NOMO-1 (cell line): ENCODE data around the gene VPS11.

Experiments used
- DNase-seq, 2 experiments: peaks; one replicate each; lab custom pipeline; 2025; ENCODE audit not compliant: unreplicated experiment in 2 of 2; lab: John Stamatoyannopoulos, UW

Gene VPS11

DNA sequence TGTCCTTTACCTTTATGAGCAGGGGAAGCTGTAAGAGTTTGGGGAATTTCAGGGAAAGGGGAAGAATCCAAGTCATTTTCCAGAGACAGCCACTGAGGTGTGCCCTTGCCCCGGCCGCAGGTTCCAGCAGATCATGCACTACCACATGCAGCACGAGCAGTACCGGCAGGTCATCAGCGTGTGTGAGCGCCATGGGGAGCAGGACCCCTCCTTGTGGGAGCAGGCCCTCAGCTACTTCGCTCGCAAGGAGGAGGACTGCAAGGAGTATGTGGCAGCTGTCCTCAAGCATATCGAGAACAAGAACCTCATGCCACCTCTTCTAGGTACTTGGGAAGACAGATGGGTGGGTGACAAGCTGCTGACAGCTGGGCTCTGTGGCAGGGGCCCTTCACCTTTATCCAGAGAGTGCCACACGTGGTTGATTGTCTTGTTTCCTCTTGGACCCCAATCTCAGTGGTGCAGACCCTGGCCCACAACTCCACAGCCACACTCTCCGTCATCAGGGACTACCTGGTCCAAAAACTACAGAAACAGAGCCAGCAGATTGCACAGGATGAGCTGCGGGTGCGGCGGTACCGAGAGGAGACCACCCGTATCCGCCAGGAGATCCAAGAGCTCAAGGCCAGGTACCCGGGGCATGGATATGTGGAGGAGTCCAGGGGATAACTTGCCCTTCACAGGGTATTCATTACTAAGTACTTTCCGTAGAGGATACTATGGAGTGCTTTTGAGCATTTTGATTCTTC is 11.2 kb downstream of the VPS11 start:
- DNase-seq, result no peak

GRCh38 chr11:119081682-119082260 is 14.2 kb downstream of the VPS11 start:
- DNase-seq, result no peak

GRCh38 chr11:119084663-119085436 is 17.2 kb downstream of the VPS11 start, which contains the start of gene HMBS:
TSS of gene HMBS (plus strand) at chr11:119084881. CDS start at chr11:119085034, 153 bp downstream.
- peak; percentile 94 to 95 for DNase-seq

GRCh38 chr11:119085437-119085847 is 17.8 kb downstream of the VPS11 start:
- DNase-seq, result no peak

DNA sequence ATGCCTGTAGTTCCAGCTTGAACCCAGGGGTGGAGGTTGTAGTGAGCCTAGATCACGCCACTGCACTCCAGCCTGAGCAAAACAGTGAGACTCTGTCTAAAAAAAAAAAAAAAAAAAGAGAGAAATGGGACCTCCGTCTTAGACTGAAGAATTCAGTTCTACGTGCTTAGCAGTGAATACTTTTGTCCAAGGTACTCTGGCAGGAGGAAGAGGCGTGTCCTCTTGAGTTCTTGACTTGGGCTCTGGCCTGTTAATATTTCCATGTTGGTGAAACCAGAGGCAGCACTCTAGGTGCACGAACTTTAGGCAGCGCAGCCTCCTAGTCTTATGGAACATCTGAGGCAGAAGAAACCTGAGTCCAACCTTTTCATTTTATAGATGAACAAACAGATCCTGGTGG is 19.5 kb downstream of the VPS11 start:
- no peak for DNase-seq

- no peak for DNase-seq
Observed at GRCh38 chr11:119087747-119088241, 20.2 kb downstream of the VPS11 start.

- no peak for DNase-seq
Observed at GRCh38 chr11:119088406-119088805, 20.8 kb downstream of the VPS11 start.

DNA sequence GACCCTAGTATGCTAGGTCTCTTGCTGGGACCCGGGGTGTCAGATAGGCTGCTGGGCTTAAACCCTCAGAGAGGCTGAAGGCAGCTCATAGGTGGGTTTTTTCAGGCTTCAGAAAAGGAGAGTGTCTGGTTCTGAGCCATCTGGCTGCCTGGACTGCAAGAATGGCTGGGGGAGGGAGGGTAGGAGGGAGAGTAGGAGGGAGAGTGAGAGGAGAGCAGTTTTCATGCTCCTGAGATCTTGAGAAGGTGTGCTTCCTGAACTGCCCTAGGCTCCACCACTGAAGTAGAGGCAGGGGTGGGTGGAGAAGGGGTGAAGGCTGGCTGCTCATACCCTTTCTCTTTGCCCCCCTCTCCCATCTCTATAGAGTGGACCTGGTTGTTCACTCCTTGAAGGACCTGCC is 21.7 kb downstream of the VPS11 start:
- no peak for DNase-seq

DNA sequence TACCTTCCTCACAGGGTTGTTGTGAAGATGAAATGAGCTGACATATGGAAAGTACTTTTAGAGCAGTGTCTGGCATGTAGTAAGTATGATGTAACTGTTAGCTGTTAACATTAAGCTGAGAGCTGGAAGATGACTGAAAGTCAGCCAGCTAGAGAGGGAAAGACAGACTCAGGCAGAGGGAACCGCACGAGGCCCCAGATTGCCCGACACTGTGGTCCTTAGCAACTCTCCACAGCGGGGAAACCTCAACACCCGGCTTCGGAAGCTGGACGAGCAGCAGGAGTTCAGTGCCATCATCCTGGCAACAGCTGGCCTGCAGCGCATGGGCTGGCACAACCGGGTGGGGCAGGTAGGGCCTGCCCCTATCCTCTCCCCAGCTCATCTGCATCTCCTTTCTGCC is 23.6 kb downstream of the VPS11 start:
- DNase-seq, result peak in 1 of 2 experiments; percentile 13

DNA sequence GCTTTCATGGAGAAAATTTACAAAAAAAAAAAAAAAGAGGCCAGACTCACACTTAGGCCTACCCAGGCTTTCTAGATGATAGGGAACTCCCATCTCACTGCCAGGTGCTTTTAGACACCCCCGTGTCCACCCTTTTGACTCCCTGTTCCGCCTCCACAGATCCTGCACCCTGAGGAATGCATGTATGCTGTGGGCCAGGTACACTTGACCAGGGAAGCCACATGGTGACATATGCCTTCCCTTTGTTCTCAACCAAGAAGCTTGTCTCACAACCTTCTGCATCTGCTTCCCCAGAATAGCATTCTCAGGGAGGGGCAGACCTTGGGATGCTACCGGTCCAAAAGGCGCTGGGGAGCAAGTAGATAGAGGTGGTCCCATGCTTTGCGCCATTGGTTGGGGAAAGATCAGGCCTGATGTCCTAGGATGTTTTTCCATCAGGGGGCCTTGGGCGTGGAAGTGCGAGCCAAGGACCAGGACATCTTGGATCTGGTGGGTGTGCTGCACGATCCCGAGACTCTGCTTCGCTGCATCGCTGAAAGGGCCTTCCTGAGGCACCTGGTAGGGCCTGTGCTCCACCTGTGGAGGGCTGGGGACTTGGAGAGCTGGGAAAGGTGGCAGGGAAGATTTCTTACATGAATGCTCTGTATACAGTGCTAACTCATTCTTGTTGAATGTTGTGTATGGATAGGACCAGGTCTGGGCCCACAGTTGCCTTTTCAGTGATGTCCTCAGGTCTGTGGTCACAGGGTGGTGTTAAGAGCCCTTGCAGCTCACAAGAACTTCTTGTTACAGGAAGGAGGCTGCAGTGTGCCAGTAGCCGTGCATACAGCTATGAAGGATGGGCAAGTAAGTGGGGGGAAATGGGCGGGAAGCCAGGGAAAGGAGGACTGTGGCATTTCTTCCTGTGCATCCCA is 24.6 kb downstream of the VPS11 start:
- DNase-seq, result no peak

- no peak for DNase-seq
Observed at GRCh38 chr11:119092880-119093842, 25.5 kb downstream of the VPS11 start.

DNA sequence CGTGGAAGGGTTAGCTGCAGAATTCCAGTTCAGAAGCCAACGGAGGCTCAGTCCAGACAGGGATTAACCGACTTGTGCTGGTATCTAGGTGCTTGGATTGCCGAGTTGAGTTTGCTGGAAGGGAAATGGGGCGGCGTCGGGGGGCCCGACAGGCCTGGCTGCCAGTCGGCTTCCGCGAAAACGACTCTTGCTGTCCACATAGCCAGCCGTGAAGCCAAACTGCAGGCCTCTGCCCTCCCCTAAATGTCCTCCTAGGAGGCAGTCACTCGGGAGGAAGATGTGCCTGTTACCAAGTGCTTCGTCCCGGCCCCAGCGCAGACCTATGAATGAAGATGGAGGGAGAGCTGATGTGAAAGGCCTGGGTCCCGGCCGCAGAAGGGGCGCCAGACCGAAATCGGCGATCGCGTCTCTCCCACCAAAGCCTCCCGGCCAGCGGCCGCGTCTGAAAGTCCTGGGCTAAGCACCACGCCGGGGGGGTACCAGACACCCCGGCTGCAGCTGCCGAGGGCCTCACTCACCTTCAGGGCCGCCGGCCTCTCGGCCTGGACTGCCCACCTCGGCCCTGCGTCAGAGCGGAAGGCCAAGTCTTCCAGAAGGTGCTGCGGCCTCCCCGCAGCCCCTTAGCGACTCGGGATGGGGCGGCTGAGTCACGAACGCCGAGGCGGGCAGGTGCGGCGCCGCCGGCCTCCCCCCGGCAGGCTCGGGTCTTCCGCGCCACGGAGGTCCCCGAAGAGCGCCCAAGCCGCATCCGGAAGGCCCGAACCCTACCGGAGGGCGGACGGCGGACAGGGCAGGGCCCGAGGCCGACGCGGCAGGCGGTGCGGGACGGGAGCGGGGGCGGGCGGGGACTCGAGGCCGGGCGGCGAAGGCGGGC is 26.6 kb downstream of the VPS11 start:
- DNase-seq, result peak in 1 of 2 experiments; percentile 15

DNA sequence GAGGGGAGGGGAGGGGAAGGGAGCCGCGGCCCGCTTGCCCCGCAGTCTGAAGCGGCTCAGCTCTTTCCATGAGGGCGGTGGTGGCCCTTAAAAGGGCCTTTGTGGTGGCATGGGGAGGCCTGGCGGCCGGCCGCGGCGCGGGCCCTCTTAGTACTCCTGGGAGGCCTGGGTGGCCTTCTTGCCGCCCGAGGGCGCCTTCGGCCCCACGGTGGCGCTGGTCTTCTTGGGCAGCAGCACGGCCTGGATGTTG is 27.1 kb downstream of the VPS11 start:
- peak; percentile 57 to 72 for DNase-seq

- peak; percentile 96 to 99 for DNase-seq
Observed at GRCh38 chr11:119095066-119095880, 27.7 kb downstream of the VPS11 start.

DNA sequence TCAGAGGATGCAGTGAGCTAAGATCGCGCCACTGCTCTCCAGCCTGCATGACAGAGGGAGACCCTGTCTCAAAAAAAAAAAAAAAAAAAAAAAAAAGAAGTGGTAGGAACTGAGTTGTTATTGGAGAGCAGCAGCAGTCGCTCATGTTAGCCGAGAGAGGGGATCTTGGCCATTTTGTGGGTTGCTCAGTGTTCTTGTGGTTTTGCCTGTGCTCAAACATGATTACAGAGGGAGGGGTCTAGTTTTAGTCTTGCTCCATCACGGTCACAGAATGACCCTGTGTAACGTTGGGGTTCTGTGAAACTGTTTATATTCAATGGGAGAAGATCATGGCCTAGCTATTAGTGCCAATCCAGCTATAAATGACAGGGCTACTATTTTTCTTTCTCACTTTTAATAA is 32.1 kb downstream of the VPS11 start:
- DNase-seq, result no peak

GRCh38 chr11:119100246-119100970 is 32.8 kb downstream of the VPS11 start:
- DNase-seq, result peak in 1 of 2 experiments; percentile 8
